ENCODE measurements around the gene FBN1.

GRCh38 chr15:48486228-48486627, 159.3 kb downstream of the FBN1 start:
- TF ChIP-seq CTCF (IDR thresholded peaks at IDR 0.05): no peak
- no peak for TF ChIP-seq EZH2 (IDR thresholded peaks at IDR 0.05)

All from neural progenitor cell (in vitro differentiated cells).